Fibroblast of the aortic adventitia (primary cell): ENCODE results near the gene HDC. TPM values are rescaled to one million over a fixed set of nuclear protein-coding genes. Genes with fewer than 3 reads are reported as not detected.

ENCODE experiments used
- DNase-seq: peaks from one replicate; pipeline ENCODE4 v3.0.0-alpha.2; 2010; ENCODE audit warnings: low read depth
- H3K4me3 ChIP-seq: 2 replicates; pipeline ENCODE4 v1.5.1; 2011; ENCODE audit warnings: low read depth, mild to moderate bottlenecking, control low read depth, low read length, moderate library complexity
- total RNA-seq: library from RNA; depleted of rRNA; stranded (reverse); fragments of >200 nt; gene quantifications from 2 replicates; pipeline ENCODE4 v1.2.3, GENCODE V29; 2012; ENCODE audit warnings: low replicate concordance
- TF ChIP-seq, protein P1 (sequence below): IDR thresholded peaks from 2 replicates; pipeline ENCODE4 v1.5.1; 2011; ENCODE audit warnings: mild to moderate bottlenecking, low read length, control low read depth, inconsistent platforms; ENCODE audit not compliant: insufficient read depth

HDC gene
- total RNA-seq, 1 donor: not detected

DNA sequence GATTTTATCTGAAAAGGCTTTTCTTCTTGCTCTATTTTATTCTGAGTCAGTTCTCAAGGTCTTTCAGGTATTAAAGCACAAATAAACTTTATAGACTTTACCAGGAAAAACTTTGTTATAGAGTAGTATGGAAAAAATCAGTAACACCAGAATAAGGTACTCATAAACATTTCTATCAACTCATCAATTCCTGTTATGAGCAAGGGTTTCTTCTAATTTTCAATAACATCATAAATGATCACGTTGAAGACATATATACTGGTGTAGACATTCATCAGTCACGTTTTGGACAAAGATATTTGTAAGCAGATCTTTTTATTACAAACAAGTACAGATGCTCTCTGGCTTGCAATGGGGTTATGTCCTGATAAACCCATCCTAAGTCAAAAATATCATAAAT is 9.6 kb upstream of the HDC start:
- TF ChIP-seq, protein P1, sequence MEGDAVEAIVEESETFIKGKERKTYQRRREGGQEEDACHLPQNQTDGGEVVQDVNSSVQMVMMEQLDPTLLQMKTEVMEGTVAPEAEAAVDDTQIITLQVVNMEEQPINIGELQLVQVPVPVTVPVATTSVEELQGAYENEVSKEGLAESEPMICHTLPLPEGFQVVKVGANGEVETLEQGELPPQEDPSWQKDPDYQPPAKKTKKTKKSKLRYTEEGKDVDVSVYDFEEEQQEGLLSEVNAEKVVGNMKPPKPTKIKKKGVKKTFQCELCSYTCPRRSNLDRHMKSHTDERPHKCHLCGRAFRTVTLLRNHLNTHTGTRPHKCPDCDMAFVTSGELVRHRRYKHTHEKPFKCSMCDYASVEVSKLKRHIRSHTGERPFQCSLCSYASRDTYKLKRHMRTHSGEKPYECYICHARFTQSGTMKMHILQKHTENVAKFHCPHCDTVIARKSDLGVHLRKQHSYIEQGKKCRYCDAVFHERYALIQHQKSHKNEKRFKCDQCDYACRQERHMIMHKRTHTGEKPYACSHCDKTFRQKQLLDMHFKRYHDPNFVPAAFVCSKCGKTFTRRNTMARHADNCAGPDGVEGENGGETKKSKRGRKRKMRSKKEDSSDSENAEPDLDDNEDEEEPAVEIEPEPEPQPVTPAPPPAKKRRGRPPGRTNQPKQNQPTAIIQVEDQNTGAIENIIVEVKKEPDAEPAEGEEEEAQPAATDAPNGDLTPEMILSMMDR: no peak
- no peak for DNase-seq
- H3K4me3 ChIP-seq: no peak overlapping the region

DNA sequence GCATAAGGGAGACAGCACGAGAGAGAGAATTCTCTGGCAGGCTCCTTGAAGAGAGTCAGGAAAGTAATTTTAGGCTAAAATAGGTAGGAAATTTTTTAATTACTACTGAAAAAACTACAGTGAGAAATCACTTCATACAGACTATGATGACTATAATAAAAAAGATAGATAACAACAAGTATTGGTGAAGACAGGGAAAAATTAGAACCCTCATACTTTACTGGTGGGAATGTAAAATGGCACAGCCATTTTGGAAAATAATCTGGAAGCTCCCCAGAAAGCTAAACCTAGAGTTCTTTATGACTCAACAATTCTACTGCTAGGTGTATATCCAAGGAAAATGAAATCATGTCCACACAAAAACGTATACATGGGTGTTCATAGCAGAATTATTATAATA is 2.1 kb upstream of the HDC start:
- H3K4me3 ChIP-seq: no peak overlapping the region
- TF ChIP-seq, protein P1: no peak
- DNase-seq: no peak

DNA sequence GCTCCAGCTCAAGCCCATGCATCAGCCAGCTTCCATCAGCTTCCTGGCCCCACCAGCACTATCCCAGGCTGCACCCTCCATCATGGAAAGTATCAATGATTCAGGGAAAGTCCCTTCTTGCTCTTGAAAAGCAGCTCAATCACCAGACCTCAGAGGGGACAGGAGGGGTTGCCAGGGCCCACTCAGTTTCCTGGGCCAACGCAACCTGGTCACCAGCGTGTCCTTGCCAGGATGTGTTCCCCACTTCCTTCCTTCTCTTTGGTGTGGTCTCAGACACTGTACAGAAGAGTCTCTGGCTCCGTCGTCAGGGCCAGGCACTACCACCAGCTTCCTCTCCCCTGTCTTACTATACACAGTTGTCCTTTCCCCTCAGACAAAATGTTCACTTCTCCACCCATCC is 3.0 kb downstream of the HDC start:
- no peak overlapping the region for H3K4me3 ChIP-seq

DNA sequence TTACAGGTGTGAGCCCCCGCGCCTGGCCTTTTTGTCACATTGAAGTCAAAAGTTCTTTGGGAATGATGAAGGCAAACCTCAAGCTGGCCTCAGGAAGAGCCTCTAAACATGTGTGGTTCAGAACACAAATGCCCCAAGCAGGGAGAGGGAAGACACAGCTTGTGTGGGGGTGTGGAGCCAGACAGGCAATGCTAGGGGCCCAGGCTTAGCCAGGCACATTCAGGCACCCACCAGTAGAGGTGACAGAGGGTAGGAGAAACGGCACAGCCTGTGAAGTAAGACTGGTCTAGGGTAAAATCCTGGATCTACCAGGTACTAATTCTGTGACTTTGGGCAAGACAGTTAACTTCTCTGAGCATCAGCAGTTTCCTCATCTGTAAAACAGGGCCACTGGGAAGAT is 3.5 kb downstream of the HDC start:
- TF ChIP-seq, protein P1: no peak
- DNase-seq: no peak
- H3K4me3 ChIP-seq: no peak overlapping the region

More for the DNA sequence above, 3.0 kb downstream of the HDC start:
- DNase-seq: no peak
- TF ChIP-seq, protein P1: no peak

DNA sequence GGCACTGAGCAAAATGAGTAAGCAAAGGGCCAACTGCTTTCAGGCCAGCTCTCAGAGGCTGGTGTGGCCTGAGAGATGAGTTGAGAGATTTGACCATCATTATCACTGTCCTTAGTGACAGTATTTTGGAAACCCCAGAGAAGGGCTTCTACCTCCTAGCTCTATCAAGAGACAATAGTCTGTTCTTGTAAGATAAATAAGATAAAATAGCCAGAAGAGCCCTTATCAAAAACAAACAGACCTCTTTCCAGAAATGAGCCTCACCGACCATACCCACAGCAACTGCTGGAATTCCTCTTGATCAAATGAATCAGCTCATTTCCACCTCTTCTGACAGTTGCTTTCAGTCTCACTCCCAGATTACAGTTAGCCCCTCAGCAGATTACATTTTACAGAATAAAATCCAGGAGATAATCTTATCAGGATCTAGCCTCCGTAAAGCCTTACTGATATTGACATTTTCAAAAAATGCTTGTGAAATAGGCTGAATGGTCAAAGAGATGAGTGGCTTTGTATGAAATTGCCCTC is 4.5 kb downstream of the HDC start:
- TF ChIP-seq, protein P1: no peak
- peak; percentile 20 for DNase-seq
- H3K4me3 ChIP-seq: no peak overlapping the region

DNA sequence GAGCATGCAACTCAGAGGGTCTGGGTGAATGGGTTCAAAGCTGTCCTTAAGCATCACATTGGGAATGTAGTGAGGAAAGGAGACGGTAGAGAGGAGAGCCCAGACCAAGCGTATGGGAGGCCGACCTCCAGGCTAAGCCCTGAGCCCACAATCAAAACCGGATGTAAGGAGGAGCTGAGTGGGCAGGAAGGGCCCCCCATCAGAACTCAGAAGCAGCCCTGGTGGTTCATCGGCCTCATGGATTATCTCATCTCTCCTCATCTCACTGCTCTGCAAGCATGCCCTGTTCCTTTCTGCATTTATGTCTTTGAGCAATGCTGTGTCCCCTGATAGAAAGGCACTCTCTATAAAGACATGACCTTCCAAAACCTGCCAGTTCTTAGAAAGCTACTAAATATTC is 6.2 kb downstream of the HDC start:
- TF ChIP-seq, protein P1: no peak
- H3K4me3 ChIP-seq: no peak overlapping the region
- DNase-seq: no peak

DNA sequence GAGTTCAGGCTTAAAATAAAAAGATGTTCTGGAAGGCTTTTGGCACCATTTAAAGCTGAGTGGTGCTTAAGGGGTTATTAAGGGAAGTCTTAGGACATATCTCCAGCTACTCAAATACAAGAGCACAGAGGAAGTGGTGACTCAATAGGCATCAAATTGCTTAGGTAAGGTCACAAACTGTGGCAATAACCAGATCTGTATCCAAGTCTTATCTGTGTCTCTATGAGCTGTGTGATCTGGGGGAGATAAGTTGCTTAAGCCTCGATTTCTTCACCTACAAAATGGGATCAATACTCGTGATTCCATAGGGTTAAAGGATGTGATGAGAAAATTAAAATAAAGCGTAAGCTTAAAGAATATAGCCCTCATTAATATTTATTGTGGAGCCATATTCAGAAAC is 7.6 kb downstream of the HDC start:
- peak; percentile 64 for DNase-seq
- no peak overlapping the region for H3K4me3 ChIP-seq
- TF ChIP-seq, protein P1: no peak
